Activated gamma-delta T cell treated with Interleukin-2 at 50 U/mL for 16 hours (primary cell): Measurements from ENCODE around the gene TMEM52.
A peak's percentile ranks its signal among the peaks of the same experiment; 100 is the strongest.

Experiments
- DNase-seq: peaks from one replicate; pipeline ENCODE4 v3.0.0-alpha.2; 2020

TMEM52 gene

DNA sequence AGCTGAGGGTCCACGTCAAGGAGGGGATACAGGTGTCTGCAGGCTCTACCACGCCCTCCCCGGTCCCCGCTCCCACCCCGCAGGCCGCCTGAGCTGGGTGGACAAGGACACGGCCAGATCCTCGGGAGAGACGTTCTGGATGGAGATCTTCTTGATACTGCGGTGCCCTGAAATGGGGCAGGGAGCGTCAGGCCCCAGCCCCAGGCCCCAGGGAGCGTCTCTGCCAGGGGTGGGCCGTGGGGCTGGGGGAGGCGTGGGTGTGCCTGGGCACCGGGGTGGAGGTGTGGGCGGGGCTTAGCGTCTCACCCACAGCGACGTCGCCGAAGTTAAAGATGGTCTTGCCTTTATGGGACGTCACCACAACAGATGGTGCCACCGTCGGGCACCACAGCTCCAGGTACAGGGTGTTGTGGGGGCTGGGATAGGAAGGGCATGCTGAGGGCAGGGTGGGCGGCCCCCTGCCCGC lies 7.3 kb upstream of the TMEM52 start:
- DNase-seq = no peak

DNA sequence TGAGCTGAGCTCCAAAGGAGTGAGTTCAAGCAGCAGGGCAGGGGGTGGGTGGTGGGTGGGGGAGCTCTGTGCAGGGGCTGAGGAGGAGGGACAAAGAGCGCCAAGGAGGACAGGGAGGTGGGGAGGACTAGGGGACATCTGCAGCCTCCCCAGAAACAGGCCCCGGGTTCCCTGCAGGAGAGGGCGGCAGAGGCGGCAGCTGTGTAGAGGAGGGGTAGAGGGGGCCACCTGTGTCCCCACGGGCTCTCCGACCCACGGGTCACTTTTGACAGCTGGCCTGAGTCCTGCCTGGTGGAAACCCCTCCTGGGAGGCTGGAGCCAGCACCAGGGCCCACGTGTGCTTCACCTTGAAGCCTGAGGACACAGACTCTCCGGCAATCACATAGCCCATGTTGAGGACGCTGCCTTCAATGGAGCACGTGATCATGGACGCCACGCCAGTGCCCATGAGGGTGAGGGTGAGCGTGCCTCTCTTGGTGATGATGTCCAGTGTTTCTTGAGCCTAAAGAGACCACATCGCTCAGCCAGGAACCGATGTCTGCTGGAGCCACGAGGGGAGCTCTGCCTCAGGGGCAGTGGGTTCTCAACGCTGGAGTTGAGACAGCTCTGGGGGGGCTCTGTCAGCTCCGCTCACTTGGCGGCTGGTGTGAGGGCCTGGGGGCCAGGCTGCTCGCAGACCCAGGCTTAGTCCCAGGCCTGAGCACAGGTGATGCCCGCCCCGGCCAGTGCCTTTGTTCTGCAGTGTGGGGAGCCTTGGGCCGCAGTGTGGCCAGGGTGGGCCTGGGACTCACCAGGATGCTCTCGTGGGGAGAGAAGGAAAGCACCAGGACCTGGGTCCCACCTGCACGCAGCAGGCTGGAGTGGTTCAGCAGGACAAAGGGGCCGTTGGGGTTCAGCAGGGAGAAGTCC lies 6.6 kb upstream of the TMEM52 start:
- no peak for DNase-seq

DNA sequence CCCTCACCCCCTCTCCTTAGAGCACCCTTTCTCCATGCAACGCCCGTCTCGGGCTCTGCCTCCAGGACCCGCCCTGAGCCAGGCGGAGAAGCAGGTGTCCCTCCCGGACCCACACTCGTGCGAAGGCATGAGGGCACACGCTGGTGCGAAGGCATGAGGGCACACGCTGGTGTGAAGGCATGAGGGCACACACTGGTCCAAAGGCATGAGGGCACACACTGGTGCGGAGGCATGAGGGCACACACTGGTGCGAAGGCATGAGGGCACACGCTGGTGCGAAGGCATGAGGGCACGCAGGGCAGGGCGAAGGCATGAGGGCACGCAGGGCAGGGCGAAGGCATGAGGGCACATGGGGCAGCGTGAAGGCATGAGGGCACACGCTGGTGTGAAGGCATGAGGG lies 5.8 kb upstream of the TMEM52 start:
- no peak for DNase-seq

DNA sequence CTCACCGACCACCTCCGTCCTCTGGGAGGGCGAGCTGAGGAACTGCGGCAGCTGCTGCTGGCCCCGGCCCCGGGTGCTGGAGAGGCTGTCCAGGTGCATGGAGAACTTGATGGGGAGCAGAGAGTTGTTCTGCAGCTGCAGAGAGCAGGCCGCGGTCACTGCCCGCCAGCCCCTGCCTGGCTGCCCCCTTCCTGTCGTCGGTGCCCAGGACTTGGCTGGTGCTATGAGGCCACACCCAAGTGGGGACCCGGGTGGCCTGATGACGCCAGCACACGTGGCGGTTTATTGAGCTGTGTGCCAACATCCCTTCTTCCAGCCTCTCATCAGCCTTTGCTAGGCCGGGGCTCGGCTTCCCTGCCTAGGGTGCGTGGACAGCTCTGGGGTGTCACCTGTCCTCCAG lies 5.3 kb upstream of the TMEM52 start:
- DNase-seq = no peak

DNA sequence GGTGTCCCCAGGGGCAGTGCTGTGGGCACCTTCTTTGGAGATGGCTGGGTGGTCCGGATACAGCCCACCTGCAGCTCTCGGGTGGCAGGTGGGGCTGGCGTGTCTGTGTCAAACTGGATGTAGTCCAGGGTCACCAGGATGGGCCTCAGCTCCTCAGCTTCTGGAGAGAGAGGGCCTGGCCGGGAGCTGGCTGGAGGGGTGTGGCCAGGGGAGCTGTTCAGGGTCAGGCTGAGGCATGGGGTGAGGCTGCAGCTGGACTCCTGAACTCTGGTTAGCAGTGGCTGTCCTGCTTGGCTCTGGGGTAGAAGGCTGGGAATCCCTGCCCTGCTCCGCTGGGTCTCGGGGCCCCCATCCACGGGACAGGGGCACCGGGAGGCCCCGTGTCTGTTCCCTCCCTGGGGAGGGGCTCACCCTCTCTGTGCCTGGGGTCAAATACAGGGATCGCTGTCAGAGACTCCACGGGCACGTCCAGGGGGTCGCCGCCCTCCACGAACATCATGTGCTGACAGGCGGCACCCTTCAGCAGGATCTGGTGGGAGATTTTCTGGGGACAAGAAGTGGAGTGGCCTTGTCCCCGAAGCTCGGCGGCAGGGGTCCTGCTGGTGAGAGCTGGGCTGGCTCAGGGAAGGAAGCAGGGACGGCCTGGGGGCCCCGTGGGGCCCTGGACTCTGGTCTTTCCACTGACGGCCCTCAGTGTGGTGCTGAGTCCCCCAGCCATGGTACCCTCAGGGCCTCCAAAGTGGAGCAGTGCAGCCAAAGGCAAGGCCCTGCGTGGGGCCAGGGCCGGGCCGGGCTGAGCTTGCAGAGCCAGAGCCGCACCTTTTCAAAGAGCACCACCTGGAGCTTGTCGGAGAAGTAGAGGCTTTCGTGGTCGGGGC lies 4.1 kb upstream of the TMEM52 start:
- DNase-seq = no peak

DNA sequence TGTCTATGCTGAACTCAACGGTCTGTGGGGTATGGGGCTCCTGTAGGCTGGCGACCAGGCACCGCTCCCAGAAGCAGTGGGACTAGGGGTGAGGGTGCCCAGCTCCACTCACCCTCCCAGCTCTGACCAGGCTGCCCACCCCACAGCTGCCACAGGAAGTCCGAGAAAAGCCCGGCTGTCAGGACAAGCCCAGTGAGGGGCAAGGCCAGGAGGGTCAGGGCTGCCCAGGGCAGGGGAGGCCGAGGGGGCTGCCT lies 3.5 kb upstream of the TMEM52 start:
- DNase-seq = no peak

DNA sequence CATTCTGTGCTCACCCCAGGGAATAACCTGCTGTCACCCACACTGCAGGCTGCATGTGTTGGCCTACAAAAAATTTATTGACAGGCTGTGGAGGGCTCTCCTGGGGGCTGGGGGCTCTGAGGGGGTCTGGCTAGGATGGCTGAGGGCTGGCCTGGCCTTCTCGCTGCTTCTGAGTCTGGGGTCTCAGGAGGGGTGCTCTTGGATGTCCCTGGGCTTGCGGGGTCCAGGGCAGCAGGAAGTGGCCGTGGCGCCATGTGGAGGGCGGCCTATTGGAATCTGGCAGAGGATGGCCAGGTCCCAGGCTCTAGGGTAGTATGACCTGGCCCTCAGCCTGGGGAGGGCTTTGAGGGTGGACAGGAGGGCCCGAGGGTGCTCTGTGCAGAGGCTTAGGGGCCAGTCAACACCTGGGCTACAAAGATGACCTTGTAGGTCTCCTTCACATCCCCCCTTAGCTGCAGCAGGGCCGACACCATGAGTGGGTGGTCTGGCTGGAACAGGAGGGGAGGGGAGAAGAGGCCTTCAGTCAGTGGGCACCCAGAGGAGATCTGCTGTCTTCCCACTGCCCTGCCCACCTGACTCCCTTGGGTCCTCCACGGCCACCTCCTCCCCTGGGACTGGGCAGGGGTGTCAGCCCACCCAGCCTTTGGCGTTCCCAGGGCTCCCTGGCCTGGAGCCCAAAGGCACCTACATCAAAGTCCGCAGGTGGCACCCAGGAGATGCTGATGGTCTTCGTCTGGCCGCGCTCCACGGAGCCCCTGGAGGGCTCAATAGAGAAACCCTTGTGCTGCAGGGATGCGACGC lies 3.0 kb upstream of the TMEM52 start:
- DNase-seq = no peak

DNA sequence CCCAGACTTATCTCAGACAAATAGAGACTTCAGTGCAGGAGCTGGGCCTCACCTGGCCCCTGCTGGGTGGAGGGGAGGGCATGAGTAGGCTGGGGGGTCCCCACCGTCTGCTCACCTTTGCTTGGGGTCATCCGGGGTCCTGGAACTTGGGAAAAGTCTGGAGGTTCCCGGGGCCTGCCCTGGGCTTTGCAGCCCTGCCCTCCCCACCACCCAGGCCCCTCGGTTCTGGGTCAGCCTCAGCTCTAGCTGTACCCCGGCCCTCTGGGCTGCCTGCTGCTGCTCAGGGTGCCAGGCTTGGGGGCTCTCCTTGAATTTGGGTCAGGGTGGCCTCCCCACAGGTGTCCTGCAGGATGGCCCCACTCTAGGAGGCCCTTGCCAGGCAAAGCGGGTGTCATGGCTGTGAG lies 2.4 kb upstream of the TMEM52 start:
- no peak for DNase-seq

DNA sequence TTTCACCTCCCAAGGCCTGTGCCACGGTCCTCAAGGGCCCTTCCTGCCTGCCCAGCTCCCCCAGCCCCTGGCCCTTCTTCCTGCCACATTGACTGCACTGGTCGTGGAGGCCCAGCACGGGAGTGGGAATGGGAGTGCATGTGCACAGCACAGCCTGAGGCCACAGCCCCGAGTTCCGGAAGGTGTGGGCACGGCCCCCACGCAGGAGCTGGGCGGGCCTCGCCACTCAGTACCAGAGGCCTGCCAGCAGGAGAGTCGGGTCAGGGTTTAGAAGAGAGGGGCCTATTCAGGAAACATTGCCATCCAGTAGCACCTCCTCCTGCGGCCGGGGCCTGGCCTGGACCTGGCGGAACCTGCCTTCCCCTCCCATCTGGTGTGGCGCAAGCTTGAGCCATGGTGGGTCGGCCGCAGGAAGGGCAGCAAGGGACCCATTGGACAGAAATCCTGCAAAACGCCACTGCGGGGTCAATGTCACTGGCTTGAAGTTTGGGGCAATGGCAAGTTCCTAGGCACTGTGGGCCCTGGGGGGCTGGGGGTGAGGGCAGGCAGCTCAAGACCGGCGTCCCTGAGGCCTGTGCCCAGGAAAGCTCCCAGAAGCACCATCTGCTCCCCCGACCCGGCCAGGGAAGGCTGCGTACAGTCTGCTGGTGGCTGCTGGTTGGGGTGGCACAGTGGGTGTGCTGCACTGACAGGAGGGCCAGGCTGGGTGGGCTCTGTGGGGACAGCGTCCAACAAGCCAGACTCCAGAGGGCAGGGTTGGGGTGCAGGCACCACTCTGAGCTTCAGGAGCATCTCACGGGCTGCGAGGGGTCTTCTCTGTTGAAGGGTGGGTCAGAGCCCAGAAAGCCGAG lies 1.8 kb upstream of the TMEM52 start:
- DNase-seq = no peak

DNA sequence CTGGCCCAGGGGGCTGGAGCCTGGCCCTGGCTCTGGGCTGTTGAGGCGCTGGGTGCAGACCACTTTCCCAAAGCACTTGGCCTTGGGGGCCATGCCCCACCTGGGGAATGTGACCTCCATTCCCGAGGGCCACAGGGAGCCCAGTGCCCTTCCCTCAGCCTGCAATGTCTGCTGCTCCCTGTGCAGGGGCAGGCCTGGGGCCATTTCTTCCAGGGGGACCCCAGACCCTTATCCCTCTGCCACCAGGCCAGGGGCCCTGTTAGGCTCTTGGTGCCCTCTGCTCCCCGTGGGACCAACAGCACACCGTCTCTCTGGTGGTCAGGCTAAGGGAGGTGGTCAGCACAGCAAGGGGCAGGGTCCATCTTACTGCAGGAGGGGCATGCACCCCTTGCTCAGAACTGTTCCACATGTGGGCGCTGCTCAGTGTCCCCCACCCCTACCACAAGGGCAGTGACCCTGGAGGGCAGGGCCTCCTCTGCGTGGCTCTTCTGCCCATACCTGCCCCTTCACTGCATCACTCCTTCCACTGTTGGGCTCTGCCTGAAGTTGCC lies 1.1 kb upstream of the TMEM52 start:
- DNase-seq = no peak

DNA sequence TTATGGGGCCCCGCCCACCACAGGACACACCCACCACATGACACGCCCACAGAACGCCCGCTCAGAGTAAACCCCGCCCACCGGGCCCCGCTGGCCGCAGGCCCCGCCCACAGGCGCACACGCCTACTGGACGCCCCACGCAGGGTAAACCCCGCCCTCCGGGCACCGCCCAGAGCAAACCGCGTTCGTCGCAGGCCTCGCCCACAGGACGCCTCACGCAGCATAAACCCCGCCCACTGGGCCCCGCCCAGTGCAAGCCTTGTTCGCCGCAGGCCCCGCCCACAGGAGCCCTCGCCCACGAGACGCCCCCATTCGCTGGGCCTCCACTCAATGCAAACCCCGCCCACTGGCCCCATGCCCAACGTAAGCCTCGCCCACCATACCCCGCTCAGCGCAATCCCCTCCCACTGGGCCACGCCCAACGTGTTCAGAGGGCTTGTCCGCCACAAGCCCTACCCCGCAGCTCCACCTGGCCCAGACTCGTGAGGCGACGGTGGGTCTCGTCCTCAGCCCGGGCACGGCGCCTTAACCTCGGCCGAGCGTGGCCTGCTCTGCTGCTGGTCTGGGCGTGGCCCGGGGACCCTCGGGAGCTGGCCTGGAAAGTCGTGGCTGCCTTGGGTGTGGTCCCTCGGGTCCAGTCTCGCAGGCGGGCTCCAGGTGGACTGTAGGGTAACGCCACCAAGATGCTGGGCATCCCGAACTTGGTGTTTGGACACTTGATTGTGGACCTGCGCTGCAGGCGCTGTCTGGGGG lies 401 bp upstream of the TMEM52 start:
- peak; percentile 99 for DNase-seq

DNA sequence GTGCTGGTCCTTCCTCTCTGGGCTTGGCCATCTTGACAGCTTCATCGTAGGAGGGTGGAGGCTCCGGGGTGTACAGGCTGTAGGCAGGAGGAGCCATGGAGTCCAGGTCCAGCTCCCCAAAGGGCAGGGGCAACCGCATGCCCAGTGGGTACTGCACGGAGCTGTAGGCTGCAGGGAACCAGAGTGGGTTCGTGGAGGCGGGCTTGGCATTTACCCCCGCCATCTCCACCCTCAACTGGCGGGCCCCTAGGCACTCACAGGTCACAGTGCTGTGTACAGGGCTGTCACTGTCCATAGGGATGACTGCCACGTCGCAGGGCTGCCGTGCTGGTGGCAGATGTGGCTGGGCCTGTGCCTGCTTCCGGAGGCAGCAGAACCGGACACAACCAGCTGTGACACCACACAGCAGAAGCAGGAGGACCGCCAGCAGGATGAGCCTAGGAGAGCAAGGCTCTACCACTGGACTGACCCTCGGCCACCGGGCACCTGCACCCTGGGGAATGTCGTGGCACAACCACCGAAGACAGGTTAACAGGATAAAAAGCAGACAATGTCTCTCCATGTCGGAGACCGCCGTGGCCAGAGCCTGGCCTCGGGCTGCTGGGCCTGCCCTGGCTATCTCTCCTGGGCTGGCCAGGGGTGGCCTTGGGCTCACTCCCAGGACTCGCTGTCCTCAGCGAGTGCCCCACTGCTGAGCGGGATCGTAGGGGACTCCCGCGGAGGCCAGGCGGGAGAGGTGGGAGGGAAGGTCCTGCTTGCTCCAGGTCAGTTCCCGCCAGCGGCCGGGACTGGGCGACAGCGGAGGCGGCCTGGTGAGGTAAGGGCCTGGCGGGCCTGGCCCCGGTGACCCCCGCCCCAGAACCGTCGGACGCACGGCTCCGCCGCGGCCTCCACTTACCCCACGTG lies 831 bp downstream of the TMEM52 start:
- DNase-seq = no peak

DNA sequence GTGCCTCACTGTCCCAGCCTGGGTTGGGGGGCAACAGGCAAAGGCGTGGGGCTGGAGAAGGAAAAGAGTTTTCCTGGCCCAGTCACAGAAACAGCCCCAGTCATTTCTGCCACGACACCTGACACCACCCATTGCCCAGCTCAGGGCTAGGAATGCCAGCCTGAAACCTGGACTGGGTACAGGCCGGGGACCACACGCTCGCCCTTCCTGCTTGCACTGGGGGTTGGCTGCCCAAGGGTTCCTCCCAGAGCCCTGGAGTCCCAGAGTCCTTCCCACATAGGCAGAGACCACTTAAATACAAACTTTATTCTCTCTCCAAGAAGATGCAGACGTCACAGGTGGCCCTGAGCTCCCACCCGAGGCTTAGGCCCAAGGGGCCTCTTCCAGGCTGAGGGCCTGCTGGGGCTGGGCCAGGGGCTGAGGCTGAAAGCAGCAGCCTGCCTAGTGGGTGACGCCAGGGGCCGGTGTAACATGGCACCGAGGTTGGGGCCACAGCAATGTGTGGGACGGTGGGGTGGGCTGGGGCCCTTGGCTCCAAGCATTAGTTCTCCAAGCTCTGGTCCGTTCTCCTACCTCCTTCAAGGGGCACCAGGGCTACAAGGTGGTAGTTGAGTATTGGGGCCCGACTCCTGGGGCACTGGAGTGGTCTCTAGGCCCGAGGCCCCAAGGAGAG lies 1.6 kb downstream of the TMEM52 start:
- no peak for DNase-seq

DNA sequence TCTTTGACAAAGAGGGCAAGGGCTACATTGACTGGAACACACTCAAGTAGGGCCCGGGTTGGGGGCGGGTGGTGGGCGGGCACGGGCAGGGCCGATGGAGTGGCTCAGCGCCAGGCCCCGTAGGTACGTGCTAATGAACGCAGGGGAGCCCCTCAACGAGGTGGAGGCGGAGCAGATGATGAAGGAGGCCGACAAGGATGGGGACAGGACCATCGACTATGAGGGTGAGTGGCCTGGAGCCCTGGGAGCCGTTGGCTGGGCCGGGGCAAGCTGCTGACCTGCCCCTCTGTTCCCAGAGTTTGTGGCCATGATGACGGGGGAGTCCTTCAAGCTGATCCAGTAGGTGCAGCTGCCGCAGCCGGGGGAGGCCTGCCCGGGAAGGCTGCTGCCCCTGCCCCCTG lies 2.2 kb downstream of the TMEM52 start:
- DNase-seq = no peak

DNA sequence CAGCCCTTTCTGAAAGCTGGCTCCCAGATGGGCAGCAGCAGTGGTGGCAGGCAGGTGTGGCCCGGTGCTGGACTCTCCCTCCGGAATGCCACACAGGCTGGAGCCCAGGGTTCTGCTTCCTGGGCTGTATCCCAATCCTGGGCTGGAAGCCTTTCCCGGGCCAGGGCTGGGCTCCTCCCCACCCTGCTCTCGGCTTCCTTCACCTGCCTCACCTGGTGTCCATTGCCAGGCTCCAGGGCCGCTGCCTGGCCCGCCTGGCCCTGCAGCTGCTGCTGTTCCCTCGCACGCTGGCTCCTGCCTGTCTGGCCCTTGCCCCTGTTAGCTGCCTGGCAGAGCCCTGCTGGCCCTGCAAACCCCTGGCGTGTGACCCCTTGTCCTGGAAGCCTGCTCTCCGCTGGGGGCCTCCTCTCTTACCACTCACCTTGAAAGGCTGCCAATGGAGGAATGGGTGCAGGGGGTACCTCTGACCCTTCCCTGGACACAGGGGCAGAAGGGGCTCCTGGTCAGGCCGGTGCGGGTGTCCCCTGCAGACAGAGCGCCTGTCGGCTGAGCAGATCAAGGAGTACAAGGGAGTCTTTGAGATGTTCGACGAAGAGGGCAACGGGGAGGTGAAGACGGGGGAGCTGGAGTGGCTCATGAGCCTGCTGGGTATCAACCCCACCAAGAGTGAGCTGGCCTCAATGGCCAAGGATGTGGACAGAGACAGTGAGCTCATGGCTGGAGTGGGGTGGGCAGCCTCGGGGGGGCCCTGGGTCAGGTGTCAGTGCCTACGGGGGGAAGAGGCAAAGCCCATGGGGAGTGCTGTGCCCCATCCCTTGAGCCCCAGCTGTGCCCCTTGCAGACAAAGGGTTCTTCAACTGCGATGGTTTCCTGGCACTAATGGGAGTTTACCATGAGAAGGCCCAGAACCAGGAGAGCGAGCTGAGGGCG lies 2.9 kb downstream of the TMEM52 start:
- no peak for DNase-seq

DNA sequence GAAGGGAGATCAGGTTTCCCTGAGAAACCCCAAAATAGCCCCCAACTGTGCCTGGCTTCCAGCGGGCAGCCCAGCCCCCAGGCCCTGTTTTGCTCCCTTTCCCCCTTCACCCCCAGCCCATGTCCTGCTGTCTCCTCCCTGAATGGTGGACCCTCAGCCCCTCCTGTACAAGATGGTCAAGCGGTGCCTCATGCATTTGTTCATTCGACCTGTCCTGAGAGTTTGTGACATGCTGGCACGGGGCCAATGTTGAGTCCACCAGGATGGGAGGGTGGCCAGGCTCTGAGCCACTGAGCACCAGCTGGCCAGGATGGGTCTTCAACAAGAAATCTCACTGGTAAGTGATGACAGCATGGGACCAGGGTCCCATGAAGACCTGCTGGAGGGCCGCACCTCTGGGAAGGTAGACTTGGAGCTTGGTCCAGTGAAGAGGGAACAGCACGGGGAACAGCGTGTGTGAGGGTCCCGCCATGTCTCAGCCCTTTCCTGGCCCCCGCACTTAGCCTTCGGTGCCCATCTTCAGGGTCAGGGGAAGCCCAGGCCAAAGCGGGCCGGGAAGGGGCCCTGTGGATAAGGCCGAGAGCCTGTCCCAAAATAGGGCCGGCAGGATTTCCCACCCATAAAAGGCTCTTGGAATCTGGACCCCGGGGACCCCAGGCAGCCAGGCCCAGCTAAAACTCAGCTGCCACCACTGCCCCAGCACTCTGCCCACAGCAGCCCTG lies 3.9 kb downstream of the TMEM52 start, which contains the start of gene CALML6:
CALML6 (plus strand) TSS at position 290 of the 722 bp plus-strand sequence; CDS start at position 311, 21 bp downstream.
- DNase-seq = no peak
